HepG2 (cell line): ENCODE data around the gene ZDHHC14.

Experiments
- RAD21 ChIP-seq: fragments of 450-650 bp; formaldehyde crosslinking; IDR thresholded peaks from 2 replicates; pipeline ENCODE4 v1.5.0; 2020; ENCODE audit warnings: mild to moderate bottlenecking
- TF ChIP-seq, protein P1 (sequence below): sonication (generic); formaldehyde crosslinking; IDR thresholded peaks from 2 replicates; pipeline ENCODE4 v1.5.0; 2020; ENCODE audit warnings: mild to moderate bottlenecking, missing genetic modification reagents, moderate library complexity

DNA sequence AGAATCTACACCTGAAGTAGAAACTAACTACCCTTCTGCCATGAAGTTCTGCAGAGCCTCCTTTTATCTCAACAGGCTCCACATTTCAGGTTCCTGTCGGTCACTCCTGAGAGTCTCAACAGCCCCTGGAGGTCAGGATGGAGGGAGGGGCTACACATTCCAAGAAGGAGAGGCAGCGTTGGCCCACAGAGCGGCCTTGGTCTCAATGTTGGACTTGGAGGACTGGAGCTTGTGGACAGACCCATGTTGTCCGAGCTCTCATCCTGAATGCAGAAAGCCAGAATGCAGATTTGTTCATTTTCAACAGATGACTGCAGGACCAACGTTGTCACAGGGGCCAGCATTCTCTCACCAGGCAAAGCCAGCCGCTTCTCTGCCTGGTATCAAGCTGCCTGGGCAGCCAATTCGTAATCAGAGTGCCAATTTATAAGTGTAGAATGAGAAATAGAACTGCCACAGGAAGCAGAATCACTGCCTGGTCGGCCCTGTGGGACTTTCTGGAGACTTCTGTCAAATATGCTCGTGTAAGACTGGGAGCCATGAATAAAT is 229.5 kb downstream of the ZDHHC14 start:
- TF ChIP-seq, protein P1, sequence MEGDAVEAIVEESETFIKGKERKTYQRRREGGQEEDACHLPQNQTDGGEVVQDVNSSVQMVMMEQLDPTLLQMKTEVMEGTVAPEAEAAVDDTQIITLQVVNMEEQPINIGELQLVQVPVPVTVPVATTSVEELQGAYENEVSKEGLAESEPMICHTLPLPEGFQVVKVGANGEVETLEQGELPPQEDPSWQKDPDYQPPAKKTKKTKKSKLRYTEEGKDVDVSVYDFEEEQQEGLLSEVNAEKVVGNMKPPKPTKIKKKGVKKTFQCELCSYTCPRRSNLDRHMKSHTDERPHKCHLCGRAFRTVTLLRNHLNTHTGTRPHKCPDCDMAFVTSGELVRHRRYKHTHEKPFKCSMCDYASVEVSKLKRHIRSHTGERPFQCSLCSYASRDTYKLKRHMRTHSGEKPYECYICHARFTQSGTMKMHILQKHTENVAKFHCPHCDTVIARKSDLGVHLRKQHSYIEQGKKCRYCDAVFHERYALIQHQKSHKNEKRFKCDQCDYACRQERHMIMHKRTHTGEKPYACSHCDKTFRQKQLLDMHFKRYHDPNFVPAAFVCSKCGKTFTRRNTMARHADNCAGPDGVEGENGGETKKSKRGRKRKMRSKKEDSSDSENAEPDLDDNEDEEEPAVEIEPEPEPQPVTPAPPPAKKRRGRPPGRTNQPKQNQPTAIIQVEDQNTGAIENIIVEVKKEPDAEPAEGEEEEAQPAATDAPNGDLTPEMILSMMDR (CRISPR knock-in tag) = no peak
- no peak for TF ChIP-seq RAD21
